Breast epithelium (tissue), 3 donors: ENCODE results near the gene NOB1.

Experiments used
- CTCF ChIP-seq, 3 donors: fragments of 450-650 bp; IDR thresholded peaks; one replicate each; pipeline ENCODE4 v1.5.1; 2016 to 2017; ENCODE audit warnings: antibody characterized with exemption in 3 of 3, mild to moderate bottlenecking in 3 of 3, moderate library complexity in 3 of 3
- POLR2A ChIP-seq: fragments of 450-650 bp; IDR thresholded peaks from one replicate; pipeline ENCODE4 v1.6.1; 2016; ENCODE audit warnings: antibody characterized with exemption, mild to moderate bottlenecking, moderate library complexity
- POLR2AphosphoS5 ChIP-seq, 3 donors: sonication (generic); formaldehyde crosslinking; IDR thresholded peaks; one replicate each; pipeline ENCODE4 v1.6.1; 2017; ENCODE audit warnings: antibody characterized with exemption in 3 of 3

DNA sequence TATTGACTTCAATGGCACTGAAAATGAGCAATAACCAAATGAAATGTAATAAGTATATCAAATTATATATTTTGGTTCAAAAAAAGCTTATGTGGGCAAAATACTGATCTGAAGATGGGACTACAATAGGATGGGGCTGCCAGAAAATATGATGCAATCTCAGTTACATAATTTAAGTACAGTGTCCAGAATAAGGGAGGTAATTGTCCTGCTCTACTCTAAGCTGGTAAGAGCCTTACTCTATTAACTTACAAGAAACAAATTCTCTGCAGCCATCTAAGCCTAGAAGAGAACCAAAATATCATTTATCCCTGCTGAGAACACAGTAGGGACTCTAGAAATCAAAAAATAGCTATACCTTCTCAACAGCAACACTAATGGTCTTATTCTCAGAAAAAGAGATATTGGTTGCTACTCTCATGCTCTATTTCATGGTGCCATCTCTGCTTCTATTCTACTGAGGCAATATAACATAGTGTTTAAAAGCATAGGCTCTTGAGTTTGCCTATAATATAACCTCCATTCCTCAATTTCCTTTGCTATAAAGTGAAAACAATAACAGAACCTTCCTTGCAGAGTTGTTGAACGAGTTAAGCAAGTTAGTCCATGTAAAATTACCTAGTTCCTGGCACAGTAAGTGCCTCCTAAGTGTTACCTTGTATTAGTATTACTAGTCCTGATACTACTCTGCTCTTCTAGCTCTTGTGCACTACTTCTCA, 48.3 kb downstream of the NOB1 start:
- TF ChIP-seq POLR2A (no peak), CTCF (IDR thresholded peaks at IDR 0.05) (no peak), POLR2AphosphoS5 (IDR thresholded peaks at IDR 0.05) (no peak)
